RWPE2 (cell line): Measurements from ENCODE around the gene TAMALIN.

Experiments
- ATAC-seq: fragments of 200-7000 bp; cut with Tn5 transposase; 3 replicates; pipeline ENCODE4 v1.9.1; 2021; ENCODE audit warnings: low read depth
- DNase-seq: peaks from one replicate; pipeline ENCODE4 v3.0.0-alpha.2; 2020; ENCODE audit warnings: low spot score
- H3K27ac ChIP-seq: fragments of 450-650 bp; 2 replicates; pipeline ENCODE4 v1.5.1; 2017; ENCODE audit warnings: mild to moderate bottlenecking; ENCODE audit not compliant: poor library complexity, severe bottlenecking
- H3K27me3 ChIP-seq: fragments of 250-450 bp; sonication (Bioruptor Pico); 2 replicates; pipeline ENCODE4 v1.5.1; 2021; ENCODE audit warnings: mild to moderate bottlenecking, moderate library complexity; ENCODE audit not compliant: insufficient read depth, poor library complexity, severe bottlenecking
- H3K36me3 ChIP-seq: fragments of 250-450 bp; sonication (Bioruptor Pico); 2 replicates; pipeline ENCODE4 v1.5.1; 2020; ENCODE audit warnings: low read depth, mild to moderate bottlenecking, moderate library complexity
- H3K4me1 ChIP-seq: fragments of 250-450 bp; sonication (Bioruptor Pico); 2 replicates; pipeline ENCODE4 v1.5.1; 2021; ENCODE audit warnings: mild to moderate bottlenecking, moderate library complexity; ENCODE audit not compliant: insufficient read depth, poor library complexity, severe bottlenecking
- H3K4me3 ChIP-seq: fragments of 250-450 bp; sonication (Bioruptor Pico); 2 replicates; pipeline ENCODE4 v1.5.1; 2021; ENCODE audit warnings: mild to moderate bottlenecking, moderate library complexity; ENCODE audit not compliant: severe bottlenecking
- H3K9me3 ChIP-seq: fragments of 250-450 bp; sonication (Bioruptor Pico); 2 replicates; pipeline ENCODE4 v1.5.1; 2021; ENCODE audit warnings: mild to moderate bottlenecking, moderate library complexity; ENCODE audit not compliant: severe bottlenecking
- CTCF ChIP-seq: fragments of 450-650 bp; IDR thresholded peaks from one replicate; pipeline ENCODE4 v1.5.1; 2017; ENCODE audit warnings: mild to moderate bottlenecking, moderate library complexity; ENCODE audit not compliant: poor library complexity, severe bottlenecking

Gene TAMALIN

DNA sequence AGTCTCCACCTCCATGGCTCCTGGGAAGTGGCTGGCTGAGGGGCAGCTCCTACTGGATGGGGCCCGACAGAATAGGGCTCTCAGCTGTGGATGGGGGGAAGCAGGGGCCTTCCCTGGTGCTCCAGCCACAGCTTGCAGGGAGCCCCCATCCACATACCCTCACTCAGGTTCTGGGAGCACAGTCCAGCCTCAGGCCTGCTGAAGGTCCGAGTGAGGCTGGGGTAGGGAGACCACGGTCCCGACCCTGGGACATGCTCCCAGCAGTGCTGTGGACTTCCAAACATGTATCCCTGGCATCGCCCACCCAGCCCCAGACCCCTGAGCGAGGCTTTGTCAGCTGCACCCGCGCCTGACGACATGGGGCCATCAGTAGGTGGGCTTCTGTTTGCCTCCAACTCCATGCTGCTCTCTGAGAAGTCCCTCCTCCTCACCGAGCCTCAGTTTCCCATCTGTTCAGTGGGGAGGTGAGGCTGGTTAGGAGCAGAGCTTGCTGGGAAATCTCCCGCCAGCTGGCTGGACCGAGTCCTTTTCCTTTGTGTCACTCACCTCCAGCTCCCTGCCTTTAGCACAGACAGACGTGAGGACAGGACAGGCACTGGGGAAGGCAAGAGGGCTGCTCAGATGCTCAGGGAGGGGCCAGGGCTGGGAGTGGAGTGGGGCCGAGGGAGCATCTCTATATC lies 53.9 kb downstream of the TAMALIN start:
- Histone ChIP-seq H3K27ac (no peak overlapping the region), H3K9me3 (no peaks in the 10 kb centered on the region), H3K4me3 (no peak overlapping the region), H3K36me3 (peaks cover 4% of the 10 kb centered on the region; the same call in 1 of the 2 replicates), H3K27me3 (no peaks in the 10 kb centered on the region), H3K4me1 (no peaks in the 10 kb centered on the region)
- no peak for TF ChIP-seq CTCF
- DNase-seq: no peak
- ATAC-seq: no peak

- Histone ChIP-seq H3K27me3 (no peaks in the 10 kb centered on the region), H3K4me1 (no peaks in the 10 kb centered on the region), H3K9me3 (no peaks in the 10 kb centered on the region), H3K27ac (no peak overlapping the region), H3K36me3 (peaks cover 4% of the 10 kb centered on the region; the same call in 1 of the 2 replicates), H3K4me3 (no peak overlapping the region)
- no peak for DNase-seq
- TF ChIP-seq CTCF: no peak
- no peak for ATAC-seq
Observed at GRCh38 chr12:52061470-52062166, 54.9 kb downstream of the TAMALIN start.

DNA sequence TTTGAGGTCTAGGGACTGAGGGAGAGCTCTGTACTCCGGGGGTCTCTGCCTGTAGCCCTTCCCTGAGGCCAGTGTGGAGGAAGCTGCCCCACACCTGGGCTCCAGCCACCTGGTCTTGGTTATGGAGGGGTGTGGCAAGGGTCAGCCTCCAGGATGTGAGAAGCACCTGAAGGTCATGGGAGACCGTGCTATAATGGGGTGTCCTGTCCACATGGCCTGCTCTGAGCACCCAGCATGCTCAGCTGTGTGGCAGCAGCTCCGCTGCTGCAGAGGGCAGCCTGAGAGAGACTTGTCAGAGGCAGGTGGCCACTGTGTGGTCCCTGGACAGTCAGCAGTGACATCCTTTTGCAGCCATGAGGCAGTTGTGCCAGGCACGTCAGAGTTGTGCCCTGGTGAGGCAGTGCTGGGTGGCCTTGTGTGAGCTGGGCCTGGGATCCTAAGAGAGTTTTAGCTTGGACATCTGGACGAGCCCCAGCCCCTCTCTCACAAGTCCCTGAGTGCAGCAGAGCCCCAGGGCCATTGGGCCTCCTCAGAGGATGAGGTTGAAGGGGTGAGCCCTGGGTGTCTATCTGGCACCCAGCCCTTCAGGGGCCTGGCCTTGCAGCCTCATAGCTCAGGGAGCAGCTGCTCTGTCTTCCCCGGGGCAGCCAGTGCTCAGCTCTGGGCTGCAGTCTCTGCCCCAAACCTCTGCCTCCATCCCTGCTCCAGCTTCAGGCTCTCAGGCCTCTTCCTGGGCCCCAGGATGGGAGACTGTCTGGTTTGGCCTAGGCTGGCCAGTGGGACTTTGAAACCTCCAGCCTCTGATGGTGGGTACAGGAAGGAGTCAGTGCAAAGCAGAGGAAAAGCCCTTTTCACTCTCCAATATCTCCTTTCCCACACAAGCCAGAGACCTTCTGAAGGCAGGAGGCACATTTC lies 55.7 kb downstream of the TAMALIN start:
- peaks cover 4% of the 10 kb centered on the region; the same call in 1 of the 2 replicates for H3K36me3 ChIP-seq
- DNase-seq (no peak), ATAC-seq (no peak)
- TF ChIP-seq CTCF: no peak
- H3K27ac ChIP-seq: no peak overlapping the region
- H3K4me3 ChIP-seq: no peak overlapping the region
- H3K4me1 ChIP-seq: no peaks in the 10 kb centered on the region
- H3K27me3 ChIP-seq: no peaks in the 10 kb centered on the region
- H3K9me3 ChIP-seq: no peaks in the 10 kb centered on the region

GRCh38 chr12:52063082-52063924 lies 56.6 kb downstream of the TAMALIN start:
- H3K4me3 ChIP-seq: no peak overlapping the region
- DNase-seq (no peak), ATAC-seq (no peak)
- no peaks in the 10 kb centered on the region for H3K27me3 ChIP-seq
- no peaks in the 10 kb centered on the region for H3K9me3 ChIP-seq
- TF ChIP-seq CTCF: no peak
- H3K4me1 ChIP-seq: no peaks in the 10 kb centered on the region
- H3K27ac ChIP-seq: no peak overlapping the region
- peaks cover 4% of the 10 kb centered on the region; the same call in 1 of the 2 replicates for H3K36me3 ChIP-seq
